Endothelial cell of umbilical vein (primary cell): Measurements from ENCODE around the gene IQGAP2. TPM values are rescaled to one million over a fixed set of nuclear protein-coding genes. Genes with fewer than 3 reads are reported as not detected.

Experiments
- BruUV-seq: library from RNA; stranded (reverse); fragments of 400-500 nt; replicated peaks from 2 replicates; lab custom pipeline; 2021; lab: Mats Ljungman, UMichigan
- CTCF ChIA-PET: fragments of 300-600, 350-600 bp; sonication (Branson Sonifier 250); formaldehyde crosslinking; loops from one replicate; lab custom pipeline; 2021; ENCODE audit warnings: antibody characterized with exemption, inconsistent platforms; lab: Charles Lee
- POLR2A ChIA-PET: fragments of 300-600, 350-600 bp; sonication (Branson Sonifier 250); formaldehyde crosslinking; loops from one replicate; lab custom pipeline; 2021; ENCODE audit warnings: antibody characterized with exemption, inconsistent platforms; lab: Charles Lee
- DNase-seq: peaks from one replicate; pipeline ENCODE4 v3.0.0-alpha.2; 2011; ENCODE audit warnings: low read depth, low spot score
- FAIRE-seq: peaks from 2 replicates; lab custom pipeline; 2011; peaks lifted over from hg19 to GRCh38; lab: Jason Lieb, UNC
- H2AFZ ChIP-seq: 2 replicates; pipeline ENCODE4 v1.6.0; 2012; ENCODE audit warnings: low read depth, low read length, control low read depth, inconsistent platforms
- H3K27ac ChIP-seq: 2 replicates; pipeline ENCODE4 v1.5.1; 2011; ENCODE audit warnings: low read depth, mild to moderate bottlenecking, control low read depth, low read length, moderate library complexity; ENCODE audit not compliant: insufficient read depth
- H3K27me3 ChIP-seq, 2 experiments: 2 replicates each; pipeline versions ENCODE4 v1.6.0 to v1.6.1; 2011; ENCODE audit warnings: low read length in 2 of 2, mixed read lengths in 1 of 2; ENCODE audit not compliant: control insufficient read depth in 2 of 2, insufficient read depth in 2 of 2
- H3K36me3 ChIP-seq, 2 experiments: 2 replicates in 1 of 2; 3 replicates in 1 of 2; pipeline ENCODE4 v1.5.1; 2011; ENCODE audit warnings: low read length in 2 of 2, mild to moderate bottlenecking in 1 of 2, moderate library complexity in 1 of 2; ENCODE audit not compliant: control insufficient read depth in 2 of 2, insufficient read depth in 2 of 2; ENCODE audit errors: extremely low read depth in 1 of 2
- H3K4me1 ChIP-seq: 3 replicates; pipeline ENCODE4 v1.5.1; 2011; ENCODE audit warnings: mild to moderate bottlenecking, low read length; ENCODE audit not compliant: control insufficient read depth, insufficient read depth; ENCODE audit errors: extremely low read depth
- H3K4me2 ChIP-seq: 2 replicates; pipeline ENCODE4 v1.6.1; 2011; ENCODE audit warnings: low read length, control low read depth, mixed read lengths; ENCODE audit not compliant: insufficient read depth
- H3K4me3 ChIP-seq, 3 experiments: fragments of 200-600 bp in 1 of 3; sonication (generic), shearing (Covaris generic) in 1 of 3; replicated peaks in 1 of 3; 2 replicates each; pipeline ENCODE4 v1.5.1; 2011 to 2016; ENCODE audit warnings: control low read depth in 3 of 3, low read length in 3 of 3, mild to moderate bottlenecking in 2 of 3, inconsistent platforms in 1 of 3, low read depth in 1 of 3, moderate library complexity in 1 of 3; ENCODE audit not compliant: insufficient read depth in 1 of 3
- H3K79me2 ChIP-seq: 2 replicates; pipeline ENCODE4 v1.6.0; 2012; ENCODE audit warnings: low read length, inconsistent platforms; ENCODE audit not compliant: control insufficient read depth, insufficient read depth
- H3K9ac ChIP-seq: replicated peaks from 2 replicates; pipeline ENCODE3; 2011; ENCODE audit warnings: low read length, control low read depth; ENCODE audit not compliant: insufficient read depth; ENCODE audit errors: extremely low read depth
- H3K9me1 ChIP-seq: replicated peaks from 3 replicates; pipeline ENCODE4 v1.6.0; 2011; ENCODE audit warnings: mild to moderate bottlenecking, low read length; ENCODE audit not compliant: control insufficient read depth, insufficient read depth; ENCODE audit errors: extremely low read depth
- H3K9me3 ChIP-seq: replicated peaks from 2 replicates; pipeline ENCODE4 v1.5.1; 2012; ENCODE audit warnings: low read length, inconsistent platforms; ENCODE audit not compliant: control insufficient read depth, insufficient read depth
- H4K20me1 ChIP-seq: replicated peaks from 2 replicates; pipeline ENCODE3; 2011; ENCODE audit warnings: mild to moderate bottlenecking, low read length; ENCODE audit not compliant: control insufficient read depth, insufficient read depth; ENCODE audit errors: extremely low read depth
- CTCF ChIP-seq, 2 donors: IDR thresholded peaks; 1 replicate in 1 of 2; 2 replicates in 1 of 2; pipeline ENCODE4 v1.5.1; 2011; ENCODE audit warnings: low read length in 2 of 2, mild to moderate bottlenecking in 2 of 2, moderate library complexity in 2 of 2, control low read depth in 1 of 2, inconsistent platforms in 1 of 2, low read depth in 1 of 2; ENCODE audit not compliant: insufficient read depth in 1 of 2; ENCODE audit errors: extremely low read depth in 1 of 2
- EZH2 ChIP-seq: IDR thresholded peaks from 2 replicates; pipeline ENCODE4 v1.6.1; 2012; ENCODE audit warnings: borderline replicate concordance, low read depth, mild to moderate bottlenecking, moderate library complexity, low read length, inconsistent platforms; ENCODE audit not compliant: severe bottlenecking
- FOS ChIP-seq: IDR thresholded peaks from 2 replicates; pipeline ENCODE4 v1.6.1; 2011; ENCODE audit warnings: mild to moderate bottlenecking, low read length, moderate library complexity, borderline replicate concordance; ENCODE audit not compliant: insufficient read depth
- GATA2 ChIP-seq: IDR thresholded peaks from 2 replicates; pipeline ENCODE4 v1.7.0; 2011; ENCODE audit warnings: low read depth, mild to moderate bottlenecking, moderate library complexity, mixed read lengths, low read length; ENCODE audit not compliant: insufficient read length, insufficient read depth
- JUN ChIP-seq: IDR thresholded peaks from 2 replicates; pipeline ENCODE4 v1.6.1; 2011; ENCODE audit warnings: borderline replicate concordance, low read depth; ENCODE audit not compliant: insufficient read length, insufficient read depth
- MAX ChIP-seq: IDR thresholded peaks from 2 replicates; pipeline ENCODE4 v1.6.1; 2011; ENCODE audit not compliant: insufficient read depth, insufficient read length
- MYC ChIP-seq: IDR thresholded peaks from one replicate; pipeline ENCODE4 v1.6.1; 2011; ENCODE audit warnings: mild to moderate bottlenecking, low read depth, low read length
- POLR2A ChIP-seq: IDR thresholded peaks from 2 replicates; pipeline ENCODE4 v1.6.1; 2012; ENCODE audit warnings: low read depth, mild to moderate bottlenecking, control low read depth, low read length
- POLR2AphosphoS5 ChIP-seq: IDR thresholded peaks from 2 replicates; pipeline ENCODE4 v1.6.1; 2012; ENCODE audit warnings: low read depth, mild to moderate bottlenecking, control low read depth, low read length, moderate library complexity; ENCODE audit not compliant: insufficient read depth
- dilution Hi-C: fragments of 300-500 bp; cut with MboI; formaldehyde crosslinking; loops from one replicate; pipeline ENCODE4 v1.15.0; 2019; ENCODE audit warnings: low sequenced_read_pairs; ENCODE audit not compliant: extremely low pct_ligation_motif_present
- intact Hi-C: fragments of 100-400 bp; cut with micrococcal nuclease; formaldehyde crosslinking; loops from one replicate; pipeline ENCODE4 v1.10.0; 2022
- polyA plus RNA-seq, 4 experiments: library from polyadenylated mRNA; depleted of rRNA in 3 of 4; stranded (reverse) in 3 of 4; unstranded in 1 of 4; fragments of >200 nt; gene quantifications; 2 replicates each; pipeline versions ENCODE4 v1.2.1 to v1.2.3, GENCODE V29; 2011 to 2012; ENCODE audit warnings: missing spikeins in 1 of 4
- total RNA-seq: library from RNA; stranded (reverse); gene quantifications from 2 replicates; pipeline ENCODE4 v1.2.3, GENCODE V29; 2021

The IQGAP2 gene
- total and polyA plus RNA-seq, 2 donors (not counting 3 experiments of a cell fraction or from before 2014, with no cell fraction given), result 4.5 to 4.7 TPM

- Histone ChIP-seq H3K79me2 (no peaks in the 10 kb centered on the region), H4K20me1 (no peaks in the 10 kb centered on the region), H3K27me3 (peaks cover 0 to 2% of the 10 kb centered on the region in 2 experiments), H3K9ac (no peak overlapping the region), H3K4me1 (no peaks in the 10 kb centered on the region), H3K9me1 (no peaks in the 10 kb centered on the region), H3K9me3 (no peaks in the 10 kb centered on the region), H3K4me2 (no peak overlapping the region), H3K4me3 (no peak overlapping the region), H3K36me3 (no peaks in the 10 kb centered on the region), H2AFZ (no peak overlapping the region), H3K27ac (no peak overlapping the region)
- TF ChIP-seq CTCF (IDR thresholded peaks at IDR 0.05; ENCODE audit: extremely low read depth in 1 of 2, insufficient read depth in 1 of 2, low read depth in 1 of 2, low read length in 2 of 2) (no peak), EZH2 (no peak), GATA2 (no peak), FOS (no peak), MYC (no peak), MAX (no peak), POLR2A (no peak), POLR2AphosphoS5 (no peak), JUN (no peak)
- DNase-seq, result no peak
- ChIA-PET CTCF (no interaction called here), POLR2A (no interaction called here)
- dilution Hi-C loops, result no loop called here
- no TSS peak for BruUV-seq
- intact Hi-C loops, result no loop called here
- no peak for FAIRE-seq
Measured at GRCh38 chr5:76438025-76438424, 34.9 kb downstream of the IQGAP2 start.
